ENCODE results near the gene CEBPB. TPM values are rescaled to one million over a fixed set of nuclear protein-coding genes. Genes with fewer than 3 reads are reported as not detected.

CEBPB gene
- total and polyA plus RNA-seq, 11 donors, result 14.7 to 122 (median 53.7) TPM

DNA sequence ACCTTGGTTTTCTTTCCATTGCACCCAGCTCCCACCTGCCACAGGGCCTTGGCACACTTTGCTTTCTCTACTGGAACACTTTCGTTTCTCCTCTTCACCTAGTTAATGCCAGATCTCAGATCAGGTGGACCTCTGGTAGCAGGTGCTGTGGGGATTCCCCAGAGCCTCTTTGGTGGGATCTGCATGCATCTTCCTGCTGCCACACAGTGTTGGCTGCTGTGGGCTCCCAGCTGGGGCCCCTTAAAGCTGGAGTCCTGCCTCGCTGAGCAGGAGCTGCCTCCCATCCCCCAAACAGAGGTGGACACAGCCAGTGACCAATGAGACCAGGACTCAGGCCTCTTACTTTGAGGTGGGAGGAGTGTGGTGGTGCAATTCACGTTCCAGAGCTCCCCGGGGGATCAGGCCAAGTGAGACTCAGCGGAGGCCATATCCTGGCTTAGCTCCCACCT lies 28.4 kb downstream of the CEBPB start:
- no peak overlapping the region for H3K27ac ChIP-seq
- H3K4me3 ChIP-seq, result no peak overlapping the region
- no peak for ATAC-seq
- peaks cover 0 to 8% (median 0%) of the 10 kb centered on the region in 12 donors for H3K9me3 ChIP-seq
- 58 to 71% (median 70%) methylated on average over 4 to 5 of the region's 5 CpGs for WGBS, 4 donors
- no peaks in the 10 kb centered on the region for H3K27me3 ChIP-seq
- TF ChIP-seq, protein P1, sequence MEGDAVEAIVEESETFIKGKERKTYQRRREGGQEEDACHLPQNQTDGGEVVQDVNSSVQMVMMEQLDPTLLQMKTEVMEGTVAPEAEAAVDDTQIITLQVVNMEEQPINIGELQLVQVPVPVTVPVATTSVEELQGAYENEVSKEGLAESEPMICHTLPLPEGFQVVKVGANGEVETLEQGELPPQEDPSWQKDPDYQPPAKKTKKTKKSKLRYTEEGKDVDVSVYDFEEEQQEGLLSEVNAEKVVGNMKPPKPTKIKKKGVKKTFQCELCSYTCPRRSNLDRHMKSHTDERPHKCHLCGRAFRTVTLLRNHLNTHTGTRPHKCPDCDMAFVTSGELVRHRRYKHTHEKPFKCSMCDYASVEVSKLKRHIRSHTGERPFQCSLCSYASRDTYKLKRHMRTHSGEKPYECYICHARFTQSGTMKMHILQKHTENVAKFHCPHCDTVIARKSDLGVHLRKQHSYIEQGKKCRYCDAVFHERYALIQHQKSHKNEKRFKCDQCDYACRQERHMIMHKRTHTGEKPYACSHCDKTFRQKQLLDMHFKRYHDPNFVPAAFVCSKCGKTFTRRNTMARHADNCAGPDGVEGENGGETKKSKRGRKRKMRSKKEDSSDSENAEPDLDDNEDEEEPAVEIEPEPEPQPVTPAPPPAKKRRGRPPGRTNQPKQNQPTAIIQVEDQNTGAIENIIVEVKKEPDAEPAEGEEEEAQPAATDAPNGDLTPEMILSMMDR (IDR thresholded peaks at IDR 0.05), result no peak
- TF ChIP-seq POLR2A (IDR thresholded peaks at IDR 0.05), result no peak
- peaks cover 0 to 53% (median under 1%) of the 10 kb centered on the region in 12 donors for H3K4me1 ChIP-seq
- H3K36me3 ChIP-seq, result no peaks in the 10 kb centered on the region
- intact Hi-C loops (cut with DNase I), result no loop called here
- DNase-seq, result peak in 1 of 5 donors; percentile 37

DNA sequence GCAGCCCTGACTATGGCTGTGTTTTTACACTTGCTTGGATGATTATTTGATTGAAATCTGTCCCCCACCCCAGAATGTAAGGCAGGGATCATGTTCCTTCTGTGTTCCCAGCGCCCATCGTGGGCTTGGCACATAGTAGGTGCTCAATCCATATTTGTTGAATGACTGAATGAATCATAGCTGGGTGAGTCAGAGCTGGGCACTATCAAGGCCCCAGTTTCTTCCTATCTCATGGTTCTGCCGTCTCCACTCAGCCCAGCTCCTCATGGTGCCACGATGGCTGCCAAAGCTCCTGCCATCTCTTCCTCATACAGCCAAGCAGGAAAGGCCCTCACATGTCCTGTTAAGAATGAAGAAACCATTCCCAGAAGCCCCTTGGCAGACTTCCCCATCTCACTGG lies 29.0 kb downstream of the CEBPB start:
- Histone ChIP-seq H3K4me3 (no peak overlapping the region), H3K4me1 (peaks cover 0 to 59% (median 5%) of the 10 kb centered on the region in 12 donors), H3K36me3 (no peaks in the 10 kb centered on the region), H3K9me3 (peaks cover 0 to 12% (median 0%) of the 10 kb centered on the region in 12 donors), H3K27ac (no peak overlapping the region), H3K27me3 (no peaks in the 10 kb centered on the region)
- ATAC-seq (no peak), DNase-seq (no peak)
- intact Hi-C loops (cut with DNase I), result no loop called here
- WGBS, 4 donors, result 71 to 97% (median 80%) methylated on average over 4 of the region's 4 CpGs
- TF ChIP-seq, protein P1 (IDR thresholded peaks at IDR 0.05), result no peak
- no peak for TF ChIP-seq POLR2A (IDR thresholded peaks at IDR 0.05)

DNA sequence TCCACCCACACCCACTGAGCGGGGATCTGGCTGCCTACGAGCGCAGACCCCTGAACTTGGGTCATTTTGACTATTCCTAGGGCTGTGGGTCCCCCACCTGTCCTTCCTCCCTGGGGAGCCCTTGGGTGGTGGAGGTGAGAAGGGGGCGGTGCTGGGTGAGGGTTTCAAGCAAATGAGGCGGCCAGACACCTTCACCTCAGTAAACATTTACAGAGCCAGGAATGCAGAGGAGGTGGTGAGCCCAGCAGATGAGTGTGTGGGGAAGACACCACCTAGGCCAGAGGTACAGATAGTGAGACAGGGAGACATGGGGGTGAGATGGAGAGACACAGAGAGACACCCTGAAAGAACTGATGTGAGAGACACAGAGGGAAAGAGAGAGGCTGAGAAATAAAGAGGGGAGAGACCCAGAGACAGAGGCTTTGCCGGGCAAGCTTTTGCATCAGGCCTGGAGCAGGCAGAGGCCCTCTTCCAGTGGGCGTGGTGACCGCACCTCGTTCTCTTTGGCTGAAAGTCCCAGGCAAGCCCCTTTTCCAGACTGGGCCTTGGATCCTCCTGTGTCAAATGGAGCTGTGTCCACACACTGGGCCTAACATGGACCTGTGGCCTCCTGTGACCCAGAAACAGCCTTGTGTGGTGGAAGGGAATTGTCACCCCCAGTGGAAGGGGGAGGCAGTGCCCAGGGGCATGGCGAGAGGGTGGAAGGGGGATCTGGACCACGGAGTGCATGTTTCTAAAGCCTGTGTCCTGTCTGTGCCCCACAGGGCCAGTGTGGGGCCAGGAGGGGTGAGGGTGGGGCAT lies 29.7 kb downstream of the CEBPB start:
- DNase-seq (no peak), ATAC-seq (no peak)
- Histone ChIP-seq H3K9me3 (peaks cover 0 to 12% (median 0%) of the 10 kb centered on the region in 12 donors), H3K27me3 (no peaks in the 10 kb centered on the region), H3K36me3 (no peaks in the 10 kb centered on the region), H3K4me1 (peaks cover 0 to 60% (median 10%) of the 10 kb centered on the region in 12 donors), H3K4me3 (no peak overlapping the region), H3K27ac (peak overlapping the region in 1 of 12 donors; percentile 84)
- TF ChIP-seq POLR2A (IDR thresholded peaks at IDR 0.05), result no peak
- TF ChIP-seq, protein P1 (IDR thresholded peaks at IDR 0.05), result no peak
- WGBS, 4 donors, result 85 to 94% (median 91%) methylated on average over 11 of the region's 11 CpGs
- intact Hi-C loops (cut with DNase I), result no loop called here

DNA sequence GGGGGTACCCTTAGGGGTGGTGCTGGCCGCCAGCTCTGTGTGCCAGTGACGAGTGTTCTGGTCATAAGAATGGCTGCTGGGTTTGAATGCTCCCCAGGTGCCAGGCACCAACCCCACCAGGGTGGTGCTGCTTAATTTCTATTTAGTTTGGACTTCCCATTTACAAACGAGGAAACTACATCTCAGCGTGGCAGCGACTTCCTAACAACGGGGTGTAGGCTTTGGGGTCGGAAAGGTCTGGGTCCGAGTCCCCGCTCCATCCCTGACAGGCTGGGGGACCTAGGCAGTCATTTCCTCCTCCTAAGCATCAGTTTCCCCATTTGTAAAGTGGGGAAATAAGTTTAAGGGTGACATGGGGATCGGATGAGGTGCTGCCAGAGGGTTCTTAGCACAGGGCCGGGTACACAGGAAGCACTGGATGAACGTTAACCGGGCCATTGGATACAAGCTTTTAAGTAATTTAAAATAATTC lies 30.3 kb downstream of the CEBPB start:
- intact Hi-C loops (cut with DNase I), result no loop called here
- peaks cover 0 to 12% (median 0%) of the 10 kb centered on the region in 12 donors for H3K9me3 ChIP-seq
- no peak for DNase-seq
- no peaks in the 10 kb centered on the region for H3K36me3 ChIP-seq
- peak overlapping the region in 2 of 12 donors; percentile 5 to 84 for H3K27ac ChIP-seq
- H3K4me1 ChIP-seq, result peaks cover 0 to 61% (median 12%) of the 10 kb centered on the region in 12 donors
- no peak overlapping the region for H3K4me3 ChIP-seq
- ATAC-seq, result no peak
- H3K27me3 ChIP-seq, result no peaks in the 10 kb centered on the region
- WGBS, 4 donors, result 79 to 85% (median 81%) methylated on average over 13 of the region's 13 CpGs
- TF ChIP-seq POLR2A (IDR thresholded peaks at IDR 0.05), result no peak
- TF ChIP-seq, protein P1 (IDR thresholded peaks at IDR 0.05), result no peak

Data from heart left ventricle (tissue), 16 donors.